Measurements from ENCODE around the gene NTRK3.

- TF ChIP-seq EZH2 (IDR thresholded peaks at IDR 0.05; ENCODE audit: insufficient read depth, poor library complexity, severe bottlenecking) (no peak), EZH2phosphoT487 (IDR thresholded peaks at IDR 0.05; ENCODE audit: insufficient read depth, low read depth) (no peak)
These were observed 115.2 kb downstream of the NTRK3 start for GRCh38 chr15:88141269-88141889.
